Nephron progenitor cell (in vitro differentiated cells): ENCODE results near the gene PREX1.

Experiments used
- DNase-seq: peaks from one replicate; pipeline ENCODE4 v3.0.0; 2021
- H3K27ac Mint-ChIP-seq: 2 replicates; pipeline ENCODE4 v1.8.0; 2021; ENCODE audit warnings: mild to moderate bottlenecking, moderate library complexity, mixed read lengths
- H3K27me3 Mint-ChIP-seq: 2 replicates; pipeline ENCODE4 v1.8.0; 2021; ENCODE audit warnings: mild to moderate bottlenecking, low read depth, mixed read lengths; ENCODE audit not compliant: poor library complexity
- H3K36me3 Mint-ChIP-seq: 2 replicates; pipeline ENCODE4 v1.8.0; 2021; ENCODE audit warnings: low read depth, mixed read lengths
- H3K4me1 Mint-ChIP-seq: 2 replicates; pipeline ENCODE4 v1.8.0; 2021; ENCODE audit warnings: mixed read lengths
- H3K4me3 Mint-ChIP-seq: 2 replicates; pipeline ENCODE4 v1.8.0; 2021; ENCODE audit warnings: mild to moderate bottlenecking, moderate library complexity, mixed read lengths
- H3K9me3 Mint-ChIP-seq: 2 replicates; pipeline ENCODE4 v1.8.0; 2021; ENCODE audit warnings: mild to moderate bottlenecking, moderate library complexity, mixed read lengths
- CTCF ChIP-seq: fragments of 200-600 bp; sonication (generic); IDR thresholded peaks from 2 replicates; pipeline ENCODE4 v1.5.0; 2021; ENCODE audit warnings: antibody characterized with exemption

The PREX1 gene

GRCh38 chr20:48620507-48621375 lies 207.1 kb downstream of the PREX1 start:
- Mint-ChIP-seq H3K27ac (no peak overlapping the region), H3K36me3 (no peaks in the 10 kb centered on the region), H3K4me1 (peaks cover 21% of the 10 kb centered on the region), H3K27me3 (peaks cover under 1% of the 10 kb centered on the region), H3K9me3 (no peaks in the 10 kb centered on the region), H3K4me3 (peak overlapping the region; percentile 86)
- TF ChIP-seq CTCF = peak; percentile 71
- peak; percentile 98 for DNase-seq

GRCh38 chr20:48620154-48620506 lies 207.7 kb downstream of the PREX1 start:
- Mint-ChIP-seq H3K4me1 (peaks cover 21% of the 10 kb centered on the region), H3K27me3 (peaks cover 4% of the 10 kb centered on the region), H3K27ac (no peak overlapping the region), H3K4me3 (no peak overlapping the region), H3K9me3 (no peaks in the 10 kb centered on the region), H3K36me3 (no peaks in the 10 kb centered on the region)
- no peak for DNase-seq
- no peak for TF ChIP-seq CTCF

GRCh38 chr20:48619126-48620101 lies 208.4 kb downstream of the PREX1 start:
- Mint-ChIP-seq H3K36me3 (no peaks in the 10 kb centered on the region), H3K27ac (no peak overlapping the region), H3K4me1 (peaks cover 21% of the 10 kb centered on the region), H3K9me3 (no peaks in the 10 kb centered on the region), H3K4me3 (no peak overlapping the region), H3K27me3 (peaks cover 4% of the 10 kb centered on the region)
- no peak for DNase-seq
- no peak for TF ChIP-seq CTCF

- H3K4me1 Mint-ChIP-seq = peaks cover 21% of the 10 kb centered on the region
- peaks cover 4% of the 10 kb centered on the region for H3K27me3 Mint-ChIP-seq
- DNase-seq = no peak
- no peak overlapping the region for H3K4me3 Mint-ChIP-seq
- H3K27ac Mint-ChIP-seq = no peak overlapping the region
- H3K36me3 Mint-ChIP-seq = no peaks in the 10 kb centered on the region
- H3K9me3 Mint-ChIP-seq = no peaks in the 10 kb centered on the region
- TF ChIP-seq CTCF = no peak
Measured at GRCh38 chr20:48618631-48619030, 209.2 kb downstream of the PREX1 start.

GRCh38 chr20:48618052-48618451 lies 209.7 kb downstream of the PREX1 start:
- Mint-ChIP-seq H3K4me1 (peaks cover 20% of the 10 kb centered on the region), H3K36me3 (no peaks in the 10 kb centered on the region), H3K27me3 (peaks cover 4% of the 10 kb centered on the region), H3K27ac (peak overlapping the region; percentile 48), H3K9me3 (no peaks in the 10 kb centered on the region), H3K4me3 (no peak overlapping the region)
- no peak for TF ChIP-seq CTCF
- no peak for DNase-seq
